Smooth muscle cell of the brain vasculature (primary cell): Measurements from ENCODE around the gene UBC.
"Not testable (repeated sequence)": the region's sequence is repeated elsewhere in the genome, so short reads cannot be mapped to it uniquely, and the experiment has no call there.

Experiments
- DNase-seq: peaks from one replicate; pipeline ENCODE4 v3.0.0-alpha.2; 2012; ENCODE audit warnings: low read depth, low spot score

UBC gene

GRCh38 chr12:124931528-124931927, 17.1 kb upstream of the UBC start:
- DNase-seq = not testable (repeated sequence)

- DNase-seq = no peak
Observed at GRCh38 chr12:124930586-124930985, 16.1 kb upstream of the UBC start.

- DNase-seq = no peak
Observed at GRCh38 chr12:124929649-124930419, 15.4 kb upstream of the UBC start.

- no peak for DNase-seq
Observed at GRCh38 chr12:124928912-124929530, 14.6 kb upstream of the UBC start.

- no peak for DNase-seq
Observed at GRCh38 chr12:124928095-124928911, 13.9 kb upstream of the UBC start.

GRCh38 chr12:124927201-124928094, 13.0 kb upstream of the UBC start:
- DNase-seq = peak; percentile 83

GRCh38 chr12:124925782-124926181, 11.3 kb upstream of the UBC start:
- DNase-seq = not testable (repeated sequence)

- DNase-seq = no peak
Observed at GRCh38 chr12:124925117-124925516, 10.7 kb upstream of the UBC start.

- no peak for DNase-seq
Observed at GRCh38 chr12:124923905-124924734, 9.7 kb upstream of the UBC start.

GRCh38 chr12:124921200-124922031, 7.0 kb upstream of the UBC start:
- DNase-seq = no peak

- no peak for DNase-seq
Observed at GRCh38 chr12:124920353-124920935, 6.0 kb upstream of the UBC start.

- no peak for DNase-seq
Observed at GRCh38 chr12:124919521-124920352, 5.3 kb upstream of the UBC start.

- DNase-seq = not testable (repeated sequence)
Observed at GRCh38 chr12:124918622-124918988, 4.2 kb upstream of the UBC start.

- DNase-seq = no peak
Observed at GRCh38 chr12:124917841-124918621, 3.6 kb upstream of the UBC start.

GRCh38 chr12:124917135-124917840, 2.8 kb upstream of the UBC start:
- peak; percentile 97 for DNase-seq

GRCh38 chr12:124916374-124917134, 2.1 kb upstream of the UBC start:
- DNase-seq = no peak
